Measurements from ENCODE around the gene SLC36A3. TPM values are rescaled to one million over a fixed set of nuclear protein-coding genes. Genes with fewer than 3 reads are reported as not detected.
"Not testable (repeated sequence)": the region's sequence is repeated elsewhere in the genome, so short reads cannot be mapped to it uniquely, and the experiment has no call there.

SLC36A3 gene
- total RNA-seq, 1 donor from 2014 or later = not detected

- H3K4me3 Mint-ChIP-seq = peak overlapping the region; percentile 63
- peak; percentile 77 for DNase-seq
- H3K4me1 Mint-ChIP-seq = peaks cover 30% of the 10 kb centered on the region
- H3K9me3 Mint-ChIP-seq = no peaks in the 10 kb centered on the region
- no peaks in the 10 kb centered on the region for H3K36me3 Mint-ChIP-seq (ENCODE audit: low read depth)
- H3K27ac Mint-ChIP-seq = peak overlapping the region; percentile 64
- H3K27me3 Mint-ChIP-seq = no peaks in the 10 kb centered on the region
- intact Hi-C loops (cut with micrococcal nuclease) = loop anchor here (5.0 to 10.0 kb wide), 3 partner anchors 459 to 1516 kb away; partner anchors contain the start of genes PPARGC1B and RBM22
Measured at GRCh38 chr5:151251001-151251551, 52.5 kb downstream of the SLC36A3 start.

GRCh38 chr5:151250346-151251000, 53.1 kb downstream of the SLC36A3 start:
- H3K4me3 Mint-ChIP-seq = peak overlapping the region; percentile 63
- no peaks in the 10 kb centered on the region for H3K27me3 Mint-ChIP-seq
- no peak for DNase-seq
- H3K9me3 Mint-ChIP-seq = no peaks in the 10 kb centered on the region
- H3K4me1 Mint-ChIP-seq = peaks cover 31% of the 10 kb centered on the region
- intact Hi-C loops (cut with micrococcal nuclease) = loop anchor here (5.0 to 10.0 kb wide), 3 partner anchors 458 to 1516 kb away; partner anchors contain the start of genes PPARGC1B and RBM22
- no peaks in the 10 kb centered on the region for H3K36me3 Mint-ChIP-seq (ENCODE audit: low read depth)
- H3K27ac Mint-ChIP-seq = peak overlapping the region; percentile 64

- Mint-ChIP-seq H3K4me3 (no peak overlapping the region), H3K27ac (no peak overlapping the region), H3K36me3 (ENCODE audit: low read depth) (no peaks in the 10 kb centered on the region), H3K27me3 (no peaks in the 10 kb centered on the region), H3K4me1 (peaks cover 32% of the 10 kb centered on the region), H3K9me3 (no peaks in the 10 kb centered on the region)
- DNase-seq = no peak
- intact Hi-C loops (cut with micrococcal nuclease) = no loop called here
Measured at GRCh38 chr5:151249281-151249680, 54.3 kb downstream of the SLC36A3 start.

- H3K4me1 Mint-ChIP-seq = peaks cover 32% of the 10 kb centered on the region
- no peaks in the 10 kb centered on the region for H3K27me3 Mint-ChIP-seq
- no peak overlapping the region for H3K4me3 Mint-ChIP-seq
- DNase-seq = no peak
- H3K27ac Mint-ChIP-seq = no peak overlapping the region
- intact Hi-C loops (cut with micrococcal nuclease) = no loop called here
- no peaks in the 10 kb centered on the region for H3K36me3 Mint-ChIP-seq (ENCODE audit: low read depth)
- no peaks in the 10 kb centered on the region for H3K9me3 Mint-ChIP-seq
Measured at GRCh38 chr5:151248651-151249050, 54.9 kb downstream of the SLC36A3 start.

DNA sequence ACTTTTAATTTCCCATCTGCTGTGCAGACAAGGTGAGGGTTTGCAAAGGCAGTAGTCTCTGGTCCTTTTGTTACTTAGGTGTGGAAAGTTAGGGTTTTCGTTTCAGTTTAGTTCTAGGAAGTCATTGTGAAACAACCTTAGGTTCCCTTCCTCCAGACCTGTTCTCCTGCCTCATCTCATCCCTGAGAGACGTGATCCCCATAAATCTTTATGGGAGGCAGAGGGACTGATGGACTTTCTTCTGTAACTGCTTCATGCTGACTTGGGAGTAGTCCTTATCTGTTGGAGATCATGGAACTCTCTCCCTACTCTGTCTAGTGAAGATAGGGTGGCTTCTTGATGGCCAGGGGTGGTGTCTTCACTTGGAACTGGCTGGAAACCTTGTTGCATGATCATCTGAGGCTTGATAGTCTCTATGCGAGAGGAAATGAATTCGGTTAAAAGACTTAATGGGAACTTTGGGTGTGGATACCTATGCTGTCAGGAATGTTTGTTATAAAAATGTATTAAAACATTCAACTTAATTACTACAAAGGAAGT, 57.8 kb downstream of the SLC36A3 start:
- no peak for DNase-seq
- intact Hi-C loops (cut with micrococcal nuclease) = no loop called here
- Mint-ChIP-seq H3K27ac (no peak overlapping the region), H3K27me3 (no peaks in the 10 kb centered on the region), H3K36me3 (ENCODE audit: low read depth) (no peaks in the 10 kb centered on the region), H3K4me3 (no peak overlapping the region), H3K4me1 (peaks cover 23% of the 10 kb centered on the region), H3K9me3 (no peaks in the 10 kb centered on the region)

DNA sequence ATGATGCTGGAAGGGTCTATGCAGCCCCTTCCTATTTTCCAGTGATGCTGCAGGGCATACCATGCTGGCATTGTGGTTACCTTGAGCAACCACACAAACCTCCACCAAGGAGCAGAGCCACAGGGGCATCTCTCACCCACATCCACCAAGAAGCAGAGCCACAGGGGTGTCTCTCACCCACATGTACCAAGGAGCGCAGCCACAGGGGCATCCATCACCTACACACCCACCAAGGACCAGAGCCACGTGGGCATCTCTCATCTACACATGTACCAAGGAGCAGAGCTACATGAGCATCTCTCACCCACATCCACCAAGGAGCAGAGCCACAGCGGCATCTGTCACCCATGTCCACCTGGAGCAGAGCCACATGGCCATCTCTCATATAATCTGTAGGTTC, 59.4 kb downstream of the SLC36A3 start:
- no peak overlapping the region for H3K4me3 Mint-ChIP-seq
- no peaks in the 10 kb centered on the region for H3K36me3 Mint-ChIP-seq (ENCODE audit: low read depth)
- H3K27ac Mint-ChIP-seq = no peak overlapping the region
- no peaks in the 10 kb centered on the region for H3K27me3 Mint-ChIP-seq
- H3K4me1 Mint-ChIP-seq = peaks cover 23% of the 10 kb centered on the region
- no peaks in the 10 kb centered on the region for H3K9me3 Mint-ChIP-seq
- no peak for DNase-seq
- intact Hi-C loops (cut with micrococcal nuclease) = no loop called here

DNA sequence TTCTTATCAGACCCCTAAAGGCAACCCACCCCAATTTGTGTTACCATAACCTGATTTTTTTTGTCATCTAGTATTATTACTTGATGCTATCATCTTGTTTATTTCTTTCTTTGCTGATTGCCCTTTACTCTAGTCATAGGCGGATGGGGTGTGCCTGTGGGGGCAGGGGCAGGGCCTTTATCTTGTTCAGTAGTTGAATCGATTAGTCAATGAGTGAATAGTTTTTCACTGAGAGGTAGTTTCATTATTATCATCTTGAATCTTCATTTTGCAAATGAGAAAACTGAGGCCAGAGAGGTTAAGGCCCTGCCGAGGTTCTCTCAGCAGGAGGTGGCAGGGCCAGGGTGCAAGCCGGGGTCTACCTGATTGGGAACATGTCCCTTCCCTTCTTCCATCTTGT, 60.0 kb downstream of the SLC36A3 start:
- DNase-seq = no peak
- intact Hi-C loops (cut with micrococcal nuclease) = no loop called here
- Mint-ChIP-seq H3K9me3 (no peaks in the 10 kb centered on the region), H3K4me3 (no peak overlapping the region), H3K27ac (no peak overlapping the region), H3K36me3 (ENCODE audit: low read depth) (no peaks in the 10 kb centered on the region), H3K27me3 (no peaks in the 10 kb centered on the region), H3K4me1 (peaks cover 24% of the 10 kb centered on the region)

GRCh38 chr5:151243127-151243526, 60.4 kb downstream of the SLC36A3 start:
- no peak overlapping the region for H3K4me3 Mint-ChIP-seq
- peaks cover 24% of the 10 kb centered on the region for H3K4me1 Mint-ChIP-seq
- no peak for DNase-seq
- intact Hi-C loops (cut with micrococcal nuclease) = no loop called here
- H3K27me3 Mint-ChIP-seq = no peaks in the 10 kb centered on the region
- no peaks in the 10 kb centered on the region for H3K9me3 Mint-ChIP-seq
- no peaks in the 10 kb centered on the region for H3K36me3 Mint-ChIP-seq (ENCODE audit: low read depth)
- H3K27ac Mint-ChIP-seq = no peak overlapping the region

- DNase-seq = no peak
- H3K36me3 Mint-ChIP-seq (ENCODE audit: low read depth) = no peaks in the 10 kb centered on the region
- peaks cover 24% of the 10 kb centered on the region for H3K4me1 Mint-ChIP-seq
- no peak overlapping the region for H3K27ac Mint-ChIP-seq
- H3K27me3 Mint-ChIP-seq = no peaks in the 10 kb centered on the region
- intact Hi-C loops (cut with micrococcal nuclease) = no loop called here
- H3K4me3 Mint-ChIP-seq = no peak overlapping the region
- H3K9me3 Mint-ChIP-seq = no peaks in the 10 kb centered on the region
Measured at GRCh38 chr5:151240924-151241635, 62.5 kb downstream of the SLC36A3 start.

- H3K9me3 Mint-ChIP-seq; H3K36me3 Mint-ChIP-seq (ENCODE audit: low read depth); H3K27me3 Mint-ChIP-seq; H3K27ac Mint-ChIP-seq; intact Hi-C loops (cut with micrococcal nuclease); DNase-seq; H3K4me3 Mint-ChIP-seq: not testable (repeated sequence)
- H3K4me1 Mint-ChIP-seq = peaks cover 20% of the 10 kb centered on the region
Measured at GRCh38 chr5:151240268-151240835, 63.2 kb downstream of the SLC36A3 start.

DNA sequence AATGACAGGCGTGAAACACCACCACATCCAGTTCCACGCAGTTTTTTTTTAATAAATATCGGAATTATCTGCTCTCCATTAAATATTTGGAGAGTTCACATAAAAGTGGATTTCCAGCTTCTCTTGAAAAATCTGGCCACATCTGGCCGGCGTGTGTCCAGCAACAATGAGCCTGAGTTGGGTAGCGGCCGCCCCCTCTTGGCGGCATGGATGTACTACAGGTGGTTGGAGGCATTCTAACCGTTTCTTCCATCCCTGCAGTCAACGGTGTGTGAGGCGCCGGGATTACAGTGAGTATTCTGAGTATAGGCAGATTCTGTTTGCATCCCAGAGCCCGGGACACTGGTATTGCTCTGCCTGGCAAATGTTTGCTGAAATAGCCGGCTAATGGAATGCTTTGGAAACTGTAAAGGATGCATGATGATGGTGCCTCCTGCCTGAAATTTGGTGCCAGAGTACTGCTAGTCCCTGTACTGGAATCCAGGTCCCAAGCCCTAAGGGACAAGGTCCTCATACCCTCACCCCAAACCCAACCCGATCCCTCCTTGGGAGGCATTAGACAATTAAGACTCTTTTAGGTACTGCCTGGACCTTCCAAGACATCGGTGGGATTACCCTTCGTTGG, 64.2 kb downstream of the SLC36A3 start:
- Mint-ChIP-seq H3K4me1 (peaks cover 21% of the 10 kb centered on the region), H3K27me3 (no peaks in the 10 kb centered on the region), H3K36me3 (ENCODE audit: low read depth) (peaks cover 2% of the 10 kb centered on the region), H3K4me3 (no peak overlapping the region), H3K27ac (no peak overlapping the region), H3K9me3 (no peaks in the 10 kb centered on the region)
- peak; percentile 80 for DNase-seq
- intact Hi-C loops (cut with micrococcal nuclease) = loop anchor here (2.0 to 5.0 kb wide), 2 partner anchors 15 to 112 kb away; partner anchors contain the start of gene CCDC69

DNA sequence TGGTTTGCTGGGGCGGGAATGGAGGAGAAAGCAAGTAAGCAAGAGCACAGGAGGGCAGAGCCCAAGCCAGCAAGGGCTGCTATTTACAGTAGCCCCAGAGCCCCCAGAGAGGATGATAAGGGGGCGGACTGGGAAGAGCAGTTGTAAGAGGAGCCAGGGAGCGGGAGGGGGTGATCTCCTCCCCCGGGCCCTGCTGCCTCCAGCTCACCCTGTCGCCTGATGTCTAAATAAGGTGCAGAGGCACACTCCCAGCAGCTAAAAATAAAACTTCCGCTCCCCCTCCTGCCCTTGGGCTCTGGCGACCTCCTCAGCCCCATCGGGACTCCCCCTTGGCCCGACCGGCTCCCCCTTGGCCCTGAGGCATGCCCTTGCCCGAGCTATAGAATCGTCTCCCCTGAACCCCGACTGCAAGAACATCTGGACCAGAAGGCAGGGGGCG, 65.2 kb downstream of the SLC36A3 start:
- Mint-ChIP-seq H3K4me3 (no peak overlapping the region), H3K27me3 (no peaks in the 10 kb centered on the region), H3K4me1 (peaks cover 14% of the 10 kb centered on the region), H3K9me3 (no peaks in the 10 kb centered on the region), H3K36me3 (ENCODE audit: low read depth) (peaks cover 2% of the 10 kb centered on the region), H3K27ac (no peak overlapping the region)
- intact Hi-C loops (cut with micrococcal nuclease) = loop anchor here (2.0 to 5.0 kb wide), 2 partner anchors 14 to 111 kb away; partner anchors contain the start of gene CCDC69
- DNase-seq = no peak

- no peak overlapping the region for H3K4me3 Mint-ChIP-seq
- H3K9me3 Mint-ChIP-seq = no peaks in the 10 kb centered on the region
- H3K27ac Mint-ChIP-seq = no peak overlapping the region
- H3K27me3 Mint-ChIP-seq = no peaks in the 10 kb centered on the region
- H3K4me1 Mint-ChIP-seq = peaks cover 14% of the 10 kb centered on the region
- no peak for DNase-seq
- intact Hi-C loops (cut with micrococcal nuclease) = loop anchor here (2.0 to 5.0 kb wide), 2 partner anchors 13 to 110 kb away; partner anchors contain the start of gene CCDC69
- peaks cover 2% of the 10 kb centered on the region for H3K36me3 Mint-ChIP-seq (ENCODE audit: low read depth)
Measured at GRCh38 chr5:151237685-151238084, 65.9 kb downstream of the SLC36A3 start.
